Neural cell (in vitro differentiated cells): ENCODE measurements around the gene SMARCA4. TPM values are rescaled to one million over a fixed set of nuclear protein-coding genes. Genes with fewer than 3 reads are reported as not detected.

Experiments used
- H2AFZ ChIP-seq: fragments of 200-600, 300-800 bp; sonication (generic), shearing (Covaris generic); 2 replicates; pipeline ENCODE4 v1.6.0; 2014; ENCODE audit warnings: low read depth, mild to moderate bottlenecking, antibody characterized with exemption, low read length, moderate library complexity
- H3F3A ChIP-seq: fragments of 200-600 bp; shearing (Covaris generic); 2 replicates; pipeline ENCODE4 v1.6.1; 2016; ENCODE audit warnings: mild to moderate bottlenecking, moderate library complexity, mixed read lengths, antibody characterized with exemption, low read length; ENCODE audit not compliant: insufficient read depth, poor library complexity, severe bottlenecking
- H3K27ac ChIP-seq: fragments of 200-600, 300-800 bp; sonication (generic), shearing (Covaris generic); 2 replicates; pipeline ENCODE4 v1.5.1; 2014; ENCODE audit warnings: mild to moderate bottlenecking, low read length, moderate library complexity
- H3K27me3 ChIP-seq: fragments of 300-800, 200-600 bp; sonication (generic), shearing (Covaris generic); 2 replicates; pipeline ENCODE4 v1.6.0; 2014; ENCODE audit warnings: mild to moderate bottlenecking, low read depth, low read length, moderate library complexity; ENCODE audit not compliant: insufficient read depth
- H3K36me3 ChIP-seq: fragments of 300-800, 200-600 bp; sonication (generic), shearing (Covaris generic); 2 replicates; pipeline ENCODE4 v1.5.1; 2014; ENCODE audit warnings: mild to moderate bottlenecking, antibody characterized with exemption, low read length, moderate library complexity; ENCODE audit not compliant: insufficient read depth
- H3K4me2 ChIP-seq: fragments of 300-800, 200-600 bp; sonication (generic), shearing (Covaris generic); 2 replicates; pipeline ENCODE4 v1.6.0; 2014; ENCODE audit warnings: mild to moderate bottlenecking, low read length
- H3K4me3 ChIP-seq: fragments of 300-800, 200-600 bp; sonication (generic), shearing (Covaris generic); 2 replicates; pipeline ENCODE4 v1.5.1; 2014; ENCODE audit warnings: mild to moderate bottlenecking, low read length, moderate library complexity
- H3K79me2 ChIP-seq: fragments of 200-600 bp; shearing (Covaris generic); replicated peaks from 2 replicates; pipeline ENCODE4 v1.6.0; 2014; ENCODE audit warnings: mild to moderate bottlenecking, low read length, moderate library complexity; ENCODE audit not compliant: insufficient read depth
- H3K9ac ChIP-seq: fragments of 300-800, 200-600 bp; sonication (generic), shearing (Covaris generic); 2 replicates; pipeline ENCODE4 v1.6.1; 2016; ENCODE audit warnings: mild to moderate bottlenecking, low read length, mixed read lengths
- H3K9me2 ChIP-seq: fragments of 200-600 bp; shearing (Covaris generic); 2 replicates; pipeline ENCODE4 v1.6.1; 2016; ENCODE audit warnings: mild to moderate bottlenecking, low read length, mixed read lengths; ENCODE audit not compliant: insufficient read depth
- H3K9me3 ChIP-seq: fragments of 200-600, 300-800 bp; sonication (generic), shearing (Covaris generic); 2 replicates; pipeline ENCODE4 v1.6.1; 2016; ENCODE audit warnings: mild to moderate bottlenecking, mixed run types, low read length, moderate library complexity, mixed read lengths
- H4K20me1 ChIP-seq: fragments of 200-600 bp; shearing (Covaris generic); 2 replicates; pipeline ENCODE4 v1.6.1; 2016; ENCODE audit warnings: mild to moderate bottlenecking, mixed run types; ENCODE audit not compliant: insufficient read depth
- EP300 ChIP-seq: fragments of 450-650 bp; conservative IDR thresholded peaks from 2 replicates; pipeline ENCODE4 v1.6.1; 2014; ENCODE audit warnings: antibody characterized with exemption, mild to moderate bottlenecking, moderate library complexity; ENCODE audit not compliant: poor library complexity, severe bottlenecking
- EZH2 ChIP-seq: fragments of 200-600, 300-800 bp; shearing (Covaris generic), sonication (generic); IDR thresholded peaks from 2 replicates; pipeline ENCODE4 v1.6.1; 2014; ENCODE audit warnings: antibody characterized with exemption, low read length, borderline replicate concordance, mild to moderate bottlenecking; ENCODE audit not compliant: insufficient read depth, poor library complexity, severe bottlenecking
- MXI1 ChIP-seq: fragments of 450-650 bp; conservative IDR thresholded peaks from 2 replicates; pipeline ENCODE4 v1.6.1; 2014; ENCODE audit warnings: antibody characterized with exemption, mild to moderate bottlenecking; ENCODE audit not compliant: poor library complexity, severe bottlenecking
- POLR2AphosphoS5 ChIP-seq: IDR thresholded peaks from 2 replicates; pipeline ENCODE4 v1.6.1; 2012
- RAD21 ChIP-seq: fragments of 450-650 bp; conservative IDR thresholded peaks from 2 replicates; pipeline ENCODE4 v1.6.1; 2014; ENCODE audit warnings: antibody characterized with exemption, mild to moderate bottlenecking, moderate library complexity
- SMC3 ChIP-seq: fragments of 450-650 bp; conservative IDR thresholded peaks from 2 replicates; pipeline ENCODE4 v1.6.1; 2014; ENCODE audit warnings: antibody characterized with exemption, mild to moderate bottlenecking, moderate library complexity; ENCODE audit not compliant: poor library complexity
- TAF1 ChIP-seq: IDR thresholded peaks from 2 replicates; pipeline ENCODE4 v1.6.1; 2012; ENCODE audit warnings: low read depth
- polyA plus RNA-seq: library from polyadenylated mRNA; depleted of rRNA; stranded (reverse); fragments of >200 nt; gene quantifications from 2 replicates; pipeline ENCODE4 v1.2.3, GENCODE V29; 2014
- TF ChIP-seq, protein P1 (sequence below): IDR thresholded peaks from 2 replicates; pipeline ENCODE4 v1.6.1; 2012; ENCODE audit warnings: borderline replicate concordance
- TF ChIP-seq, protein P2 (sequence below): fragments of 450-650 bp; IDR thresholded peaks from 2 replicates; pipeline ENCODE4 v1.5.1; 2014; ENCODE audit warnings: antibody characterized with exemption, mild to moderate bottlenecking, moderate library complexity; ENCODE audit not compliant: poor library complexity, severe bottlenecking

The SMARCA4 gene
- polyA plus RNA-seq, 1 donor from 2014 or later = 97.3 TPM

DNA sequence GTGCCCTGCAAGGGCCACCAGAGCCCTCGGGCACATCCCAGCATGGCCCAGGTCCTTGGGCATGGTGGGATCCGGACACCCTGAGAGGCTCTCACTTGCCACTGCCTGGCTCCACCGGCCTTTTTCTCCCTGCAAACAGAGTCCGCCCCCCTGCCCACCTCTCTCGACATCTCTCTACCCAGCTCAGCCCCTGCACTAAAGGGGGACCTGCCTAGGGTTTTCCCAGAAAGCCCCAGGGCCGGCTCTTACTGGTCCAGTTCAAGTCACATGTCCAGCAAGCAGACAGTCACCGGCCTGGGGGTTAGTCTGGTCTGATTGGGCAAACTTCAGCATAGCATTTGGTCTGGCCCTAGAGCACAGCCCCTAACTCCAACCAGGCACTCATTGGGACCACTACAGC is 52.9 kb downstream of the SMARCA4 start:
- no peaks in the 10 kb centered on the region for H3K36me3 ChIP-seq
- no peaks in the 10 kb centered on the region for H3K9me3 ChIP-seq
- no peak overlapping the region for H3K27ac ChIP-seq
- H2AFZ ChIP-seq = no peak overlapping the region
- no peak overlapping the region for H3K9ac ChIP-seq
- H3K9me2 ChIP-seq = no peaks in the 10 kb centered on the region
- no peak overlapping the region for H3K4me3 ChIP-seq
- H3K4me2 ChIP-seq = no peak overlapping the region
- no peaks in the 10 kb centered on the region for H4K20me1 ChIP-seq
- no peaks in the 10 kb centered on the region for H3K27me3 ChIP-seq
- H3K79me2 ChIP-seq = no peaks in the 10 kb centered on the region
- TF ChIP-seq MXI1 = no peak
- H3F3A ChIP-seq = no peaks in the 10 kb centered on the region

DNA sequence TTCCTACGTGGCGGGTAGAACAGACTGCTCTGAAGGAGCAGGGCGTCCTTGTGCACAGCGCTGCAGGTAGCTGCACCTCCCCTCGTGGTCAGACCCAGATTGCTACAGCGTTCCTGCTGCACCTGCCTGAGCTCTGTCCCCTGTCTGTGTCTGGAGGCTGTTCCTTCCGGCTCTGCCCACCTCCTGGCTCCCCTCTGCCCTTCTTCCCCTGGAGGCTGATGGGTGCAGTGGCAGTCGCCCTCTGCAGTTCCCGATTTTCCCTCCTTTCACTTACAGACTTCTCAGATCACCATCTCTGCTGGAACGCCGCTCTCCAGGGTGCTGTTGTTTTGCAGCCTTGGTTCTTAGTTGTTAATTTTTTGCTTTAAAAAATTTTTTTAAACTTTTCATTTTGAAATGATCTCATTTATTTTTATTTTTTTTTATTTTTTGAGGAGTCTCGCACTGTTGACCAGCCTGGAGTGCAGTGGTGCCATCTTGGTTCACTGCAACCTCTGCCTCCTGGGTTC is 53.6 kb downstream of the SMARCA4 start:
- H3K9me3 ChIP-seq = no peaks in the 10 kb centered on the region
- H3K27me3 ChIP-seq = no peaks in the 10 kb centered on the region
- H4K20me1 ChIP-seq = no peaks in the 10 kb centered on the region
- TF ChIP-seq, protein P1, sequence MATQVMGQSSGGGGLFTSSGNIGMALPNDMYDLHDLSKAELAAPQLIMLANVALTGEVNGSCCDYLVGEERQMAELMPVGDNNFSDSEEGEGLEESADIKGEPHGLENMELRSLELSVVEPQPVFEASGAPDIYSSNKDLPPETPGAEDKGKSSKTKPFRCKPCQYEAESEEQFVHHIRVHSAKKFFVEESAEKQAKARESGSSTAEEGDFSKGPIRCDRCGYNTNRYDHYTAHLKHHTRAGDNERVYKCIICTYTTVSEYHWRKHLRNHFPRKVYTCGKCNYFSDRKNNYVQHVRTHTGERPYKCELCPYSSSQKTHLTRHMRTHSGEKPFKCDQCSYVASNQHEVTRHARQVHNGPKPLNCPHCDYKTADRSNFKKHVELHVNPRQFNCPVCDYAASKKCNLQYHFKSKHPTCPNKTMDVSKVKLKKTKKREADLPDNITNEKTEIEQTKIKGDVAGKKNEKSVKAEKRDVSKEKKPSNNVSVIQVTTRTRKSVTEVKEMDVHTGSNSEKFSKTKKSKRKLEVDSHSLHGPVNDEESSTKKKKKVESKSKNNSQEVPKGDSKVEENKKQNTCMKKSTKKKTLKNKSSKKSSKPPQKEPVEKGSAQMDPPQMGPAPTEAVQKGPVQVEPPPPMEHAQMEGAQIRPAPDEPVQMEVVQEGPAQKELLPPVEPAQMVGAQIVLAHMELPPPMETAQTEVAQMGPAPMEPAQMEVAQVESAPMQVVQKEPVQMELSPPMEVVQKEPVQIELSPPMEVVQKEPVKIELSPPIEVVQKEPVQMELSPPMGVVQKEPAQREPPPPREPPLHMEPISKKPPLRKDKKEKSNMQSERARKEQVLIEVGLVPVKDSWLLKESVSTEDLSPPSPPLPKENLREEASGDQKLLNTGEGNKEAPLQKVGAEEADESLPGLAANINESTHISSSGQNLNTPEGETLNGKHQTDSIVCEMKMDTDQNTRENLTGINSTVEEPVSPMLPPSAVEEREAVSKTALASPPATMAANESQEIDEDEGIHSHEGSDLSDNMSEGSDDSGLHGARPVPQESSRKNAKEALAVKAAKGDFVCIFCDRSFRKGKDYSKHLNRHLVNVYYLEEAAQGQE = no peak
- TF ChIP-seq MXI1 (no peak), POLR2AphosphoS5 (no peak)
- H3F3A ChIP-seq = no peaks in the 10 kb centered on the region
- no peaks in the 10 kb centered on the region for H3K79me2 ChIP-seq
- H3K9ac ChIP-seq = no peak overlapping the region
- no peak overlapping the region for H2AFZ ChIP-seq
- H3K36me3 ChIP-seq = no peaks in the 10 kb centered on the region
- no peak overlapping the region for H3K4me3 ChIP-seq
- H3K27ac ChIP-seq = no peak overlapping the region
- no peaks in the 10 kb centered on the region for H3K9me2 ChIP-seq
- H3K4me2 ChIP-seq = no peak overlapping the region

DNA sequence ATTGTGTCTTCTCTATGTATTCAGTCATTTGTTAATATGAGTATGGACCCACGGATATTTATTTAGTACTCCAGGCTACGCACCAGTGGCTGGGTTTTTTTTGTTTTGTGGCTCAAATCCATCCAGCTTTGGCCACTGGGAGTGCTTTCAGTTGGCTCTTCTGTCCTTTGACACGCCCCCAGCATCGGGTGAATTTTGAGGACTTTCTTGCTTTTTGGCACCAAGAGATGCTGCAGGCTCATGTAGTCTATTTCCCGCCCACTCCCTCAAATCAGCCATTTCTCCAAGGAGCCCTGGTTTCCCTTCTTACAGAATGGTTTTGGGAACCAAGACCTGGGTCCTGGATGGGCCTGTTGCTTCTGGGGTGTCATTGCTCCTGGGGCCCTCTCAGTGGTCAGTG is 55.8 kb downstream of the SMARCA4 start:
- Histone ChIP-seq H2AFZ (no peak overlapping the region), H3K27ac (no peak overlapping the region), H3K79me2 (no peaks in the 10 kb centered on the region), H3K36me3 (peaks cover 1% of the 10 kb centered on the region), H3K27me3 (no peaks in the 10 kb centered on the region), H3K4me3 (no peak overlapping the region), H3F3A (no peaks in the 10 kb centered on the region), H4K20me1 (no peaks in the 10 kb centered on the region), H3K4me2 (no peak overlapping the region), H3K9ac (no peak overlapping the region), H3K9me2 (no peaks in the 10 kb centered on the region), H3K9me3 (no peaks in the 10 kb centered on the region)
- TF ChIP-seq RAD21 = no peak
- no peak for TF ChIP-seq EZH2
- TF ChIP-seq, protein P1 = no peak
- TF ChIP-seq MXI1 = no peak
- TF ChIP-seq, protein P2, sequence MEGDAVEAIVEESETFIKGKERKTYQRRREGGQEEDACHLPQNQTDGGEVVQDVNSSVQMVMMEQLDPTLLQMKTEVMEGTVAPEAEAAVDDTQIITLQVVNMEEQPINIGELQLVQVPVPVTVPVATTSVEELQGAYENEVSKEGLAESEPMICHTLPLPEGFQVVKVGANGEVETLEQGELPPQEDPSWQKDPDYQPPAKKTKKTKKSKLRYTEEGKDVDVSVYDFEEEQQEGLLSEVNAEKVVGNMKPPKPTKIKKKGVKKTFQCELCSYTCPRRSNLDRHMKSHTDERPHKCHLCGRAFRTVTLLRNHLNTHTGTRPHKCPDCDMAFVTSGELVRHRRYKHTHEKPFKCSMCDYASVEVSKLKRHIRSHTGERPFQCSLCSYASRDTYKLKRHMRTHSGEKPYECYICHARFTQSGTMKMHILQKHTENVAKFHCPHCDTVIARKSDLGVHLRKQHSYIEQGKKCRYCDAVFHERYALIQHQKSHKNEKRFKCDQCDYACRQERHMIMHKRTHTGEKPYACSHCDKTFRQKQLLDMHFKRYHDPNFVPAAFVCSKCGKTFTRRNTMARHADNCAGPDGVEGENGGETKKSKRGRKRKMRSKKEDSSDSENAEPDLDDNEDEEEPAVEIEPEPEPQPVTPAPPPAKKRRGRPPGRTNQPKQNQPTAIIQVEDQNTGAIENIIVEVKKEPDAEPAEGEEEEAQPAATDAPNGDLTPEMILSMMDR = no peak
- TF ChIP-seq POLR2AphosphoS5 = no peak
- TF ChIP-seq SMC3 = no peak
- no peak for TF ChIP-seq TAF1
- no peak for TF ChIP-seq EP300
